RCC 7860 (cell line): Measurements from ENCODE around the gene CIB4.

Experiments
- DNase-seq: peaks from one replicate; pipeline ENCODE4 v3.0.0-alpha.2; 2015; ENCODE audit warnings: low spot score
- FAIRE-seq: peaks from 2 replicates; lab custom pipeline; 2012; peaks lifted over from hg19 to GRCh38; lab: Jason Lieb, UNC

The CIB4 gene

DNA sequence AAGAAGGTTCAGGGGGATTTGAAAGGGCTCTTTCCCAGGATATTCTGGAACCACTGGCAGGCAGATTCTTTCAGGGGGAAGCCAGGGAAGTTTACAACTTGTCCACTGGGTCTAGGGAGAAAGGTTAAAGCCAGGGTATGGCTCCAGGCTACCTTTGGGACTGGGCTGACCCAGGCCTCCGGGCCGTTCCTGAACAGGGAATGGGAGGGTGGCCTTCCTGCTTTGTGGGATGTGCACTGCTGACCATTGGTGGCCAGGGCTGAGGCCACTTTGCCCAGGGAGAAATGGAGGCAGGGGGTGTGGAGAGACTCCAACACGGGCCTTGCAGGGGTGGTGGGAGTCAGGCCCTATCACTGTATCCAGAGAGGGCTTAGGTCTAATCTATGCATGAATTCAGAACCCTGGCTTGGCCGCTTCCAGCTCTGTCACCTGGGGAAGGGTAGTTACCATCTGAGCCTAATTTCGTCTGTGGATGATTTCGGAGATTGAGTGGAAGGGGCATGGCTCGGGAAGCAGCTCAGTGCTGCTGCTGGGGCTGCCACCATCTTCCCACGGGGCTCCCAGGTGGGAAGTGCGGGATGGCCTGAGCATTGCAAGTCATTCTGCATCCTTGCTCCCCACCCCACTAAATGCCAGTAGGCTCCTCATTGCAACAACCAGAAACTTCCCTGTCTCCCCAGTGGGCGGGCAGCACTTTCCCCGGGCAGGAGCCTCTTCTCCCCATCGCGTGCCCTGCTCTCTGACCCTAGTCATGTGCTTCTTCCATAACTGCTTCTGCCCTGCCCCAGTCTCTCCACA lies 106.1 kb downstream of the CIB4 start:
- FAIRE-seq (no peak), DNase-seq (no peak)

DNA sequence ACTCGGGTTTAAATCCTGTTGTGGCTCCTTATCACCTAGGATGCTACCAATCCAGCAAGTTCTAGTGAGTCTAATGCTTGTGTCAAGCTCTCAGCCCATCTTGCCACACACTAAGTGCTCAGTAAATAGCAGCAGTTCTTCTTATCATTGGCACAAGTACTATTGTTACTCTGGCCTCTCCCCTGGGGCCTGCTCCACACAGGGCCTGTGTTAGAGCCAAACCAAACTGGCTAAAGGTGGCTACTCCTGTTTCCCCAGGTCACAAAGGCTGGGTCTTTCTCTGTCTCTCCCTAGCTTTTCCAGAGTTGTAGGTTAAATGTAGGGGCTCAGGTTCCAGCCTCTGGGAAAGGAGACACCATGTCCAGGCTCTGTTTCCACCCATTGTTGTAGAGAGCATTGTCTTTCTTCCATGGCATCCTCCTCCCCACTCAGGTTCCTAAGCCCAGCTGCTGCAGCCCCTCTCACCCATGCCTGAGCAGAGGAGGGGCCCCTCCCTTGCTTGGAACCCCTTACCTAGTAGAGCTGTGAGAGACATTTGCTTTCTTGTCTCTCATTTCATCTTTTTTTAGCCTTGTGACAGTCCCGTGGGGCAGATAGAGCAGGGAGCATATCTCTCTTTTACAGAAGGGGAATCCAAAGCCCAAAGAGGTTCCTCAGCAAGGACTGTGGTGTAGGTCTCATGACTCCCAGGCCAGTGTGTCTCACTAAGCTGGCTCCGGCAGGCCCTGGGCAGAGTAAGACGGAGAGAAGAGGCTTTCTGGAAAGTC lies 106.9 kb downstream of the CIB4 start:
- FAIRE-seq (no peak), DNase-seq (no peak)

DNA sequence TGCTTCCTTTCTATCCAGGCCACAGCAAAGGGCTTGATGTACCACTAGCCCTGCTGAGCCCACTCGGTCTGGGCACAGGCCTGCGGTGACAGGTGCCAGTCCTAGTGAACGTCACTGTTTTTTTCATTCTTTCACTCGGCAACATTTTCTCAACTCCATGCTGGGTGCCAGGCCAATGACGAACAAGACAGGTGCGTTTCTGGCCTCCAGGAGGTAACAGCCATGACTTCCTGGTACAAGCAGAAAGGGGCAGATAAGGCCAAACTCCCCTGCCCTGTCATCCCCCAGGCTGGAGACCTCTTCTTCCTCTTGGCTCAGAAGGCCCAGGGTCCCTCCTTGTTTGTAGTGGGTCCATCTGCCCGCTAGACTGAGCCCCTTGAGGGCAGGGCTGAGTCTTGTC lies 107.5 kb downstream of the CIB4 start:
- FAIRE-seq: no peak
- DNase-seq: no peak

DNA sequence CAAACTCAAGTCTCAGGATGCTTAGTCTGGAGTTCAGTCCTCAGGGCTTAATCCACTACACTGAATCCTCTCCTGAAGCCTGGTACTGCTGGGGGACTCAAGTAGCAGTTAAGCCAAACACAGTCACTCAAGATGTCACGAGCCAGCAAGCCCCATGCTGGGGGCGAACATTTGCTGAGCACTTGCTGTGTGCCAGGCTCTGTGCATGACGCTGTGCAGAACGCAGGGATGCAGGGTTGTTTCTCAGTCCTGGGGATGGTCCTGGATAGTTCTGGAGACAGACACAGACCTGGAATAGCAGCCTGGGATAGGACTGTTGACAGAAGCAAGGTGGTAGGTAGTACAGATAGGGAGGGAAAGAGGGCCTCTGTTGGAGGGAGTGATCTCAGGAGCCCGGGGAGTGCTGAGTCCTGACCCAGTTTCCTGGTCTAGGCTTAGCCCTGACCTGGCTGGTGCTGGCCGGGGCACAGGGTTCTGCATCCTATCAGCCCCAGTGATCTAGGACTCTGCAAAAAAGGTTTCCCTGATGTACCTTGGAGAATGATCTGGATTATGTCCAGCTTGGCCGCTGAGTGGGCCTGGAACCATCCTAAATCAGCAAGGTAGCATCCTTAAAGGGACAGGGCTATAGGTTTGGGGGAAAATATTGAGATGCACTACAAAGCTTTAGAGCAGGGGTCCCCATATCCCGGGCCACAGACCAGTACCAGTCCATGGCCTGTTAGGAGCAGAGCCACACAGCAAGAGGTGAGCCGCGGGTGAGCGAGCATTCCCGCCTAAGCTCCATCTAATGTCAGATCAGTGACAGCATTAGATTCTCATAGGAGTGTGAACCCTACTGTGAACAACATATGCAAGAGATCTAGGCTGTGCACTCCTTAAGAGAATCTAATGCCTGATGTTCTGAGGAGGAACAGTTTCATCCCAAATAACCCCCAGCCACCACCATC lies 108.6 kb downstream of the CIB4 start:
- FAIRE-seq (no peak), DNase-seq (no peak)
